H9 (cell line): ENCODE results near the gene RGS3. TPM values are rescaled to one million over a fixed set of nuclear protein-coding genes. Genes with fewer than 3 reads are reported as not detected.

Experiments
- DNase-seq: peaks from one replicate; pipeline ENCODE4 v3.0.0-alpha.2; 2017
- H2AFZ ChIP-seq: one replicate; pipeline ENCODE4 v1.6.1; 2013; ENCODE audit warnings: mild to moderate bottlenecking, low read length, control low read depth, moderate library complexity
- H2AK5ac ChIP-seq: 2 replicates; pipeline ENCODE4 v1.6.1; 2013; ENCODE audit warnings: low read length, control low read depth, mixed read lengths; ENCODE audit not compliant: insufficient read length
- H2BK120ac ChIP-seq: one replicate; pipeline ENCODE4 v1.6.1; 2013; ENCODE audit warnings: low read depth, mild to moderate bottlenecking, low read length, control low read depth, inconsistent platforms; ENCODE audit not compliant: poor library complexity, severe bottlenecking
- H2BK12ac ChIP-seq: 2 replicates; pipeline ENCODE4 v1.6.1; 2013; ENCODE audit warnings: low read length, control low read depth, mixed read lengths, low read depth; ENCODE audit not compliant: insufficient read length
- H2BK15ac ChIP-seq: 2 replicates; pipeline ENCODE4 v1.6.1; 2013; ENCODE audit warnings: low read depth, low read length, control low read depth
- H2BK20ac ChIP-seq: one replicate; pipeline ENCODE4 v1.6.1; 2013; ENCODE audit warnings: low read depth, mild to moderate bottlenecking, low read length, control low read depth, inconsistent platforms; ENCODE audit not compliant: poor library complexity, severe bottlenecking
- H2BK5ac ChIP-seq: 2 replicates; pipeline ENCODE4 v1.6.1; 2013; ENCODE audit warnings: low read length, control low read depth, mixed read lengths; ENCODE audit not compliant: insufficient read length
- H3K14ac ChIP-seq: 2 replicates; pipeline ENCODE4 v1.6.1; 2013; ENCODE audit warnings: low read length, control low read depth; ENCODE audit not compliant: insufficient read depth
- H3K18ac ChIP-seq: 2 replicates; pipeline ENCODE4 v1.6.1; 2013; ENCODE audit warnings: low read depth, mild to moderate bottlenecking, mixed read lengths, low read length, control low read depth; ENCODE audit not compliant: insufficient read length
- H3K23ac ChIP-seq: 2 replicates; pipeline ENCODE4 v1.6.1; 2013; ENCODE audit warnings: low read length, control low read depth, mixed read lengths, low read depth; ENCODE audit not compliant: insufficient read length
- H3K23me2 ChIP-seq: 2 replicates; pipeline ENCODE4 v1.6.1; 2013; ENCODE audit warnings: low read depth, mild to moderate bottlenecking, mixed read lengths, low read length, control low read depth; ENCODE audit not compliant: insufficient read length, poor library complexity, severe bottlenecking
- H3K27ac ChIP-seq: 2 replicates; pipeline ENCODE4 v1.5.1; 2013; ENCODE audit warnings: low read length, control low read depth, mixed read lengths, low read depth; ENCODE audit not compliant: insufficient read length
- H3K27me3 ChIP-seq: 2 replicates; pipeline ENCODE4 v1.6.1; 2013; ENCODE audit warnings: low read length, control low read depth, inconsistent platforms; ENCODE audit not compliant: insufficient read depth
- H3K4ac ChIP-seq: 2 replicates; pipeline ENCODE4 v1.6.1; 2013; ENCODE audit warnings: low read depth, mild to moderate bottlenecking, control low read depth, inconsistent platforms, low read length, moderate library complexity
- H3K4me1 ChIP-seq: 2 replicates; pipeline ENCODE4 v1.6.1; 2013; ENCODE audit warnings: low read length, control low read depth, inconsistent platforms; ENCODE audit not compliant: insufficient read depth
- H3K4me2 ChIP-seq: 2 replicates; pipeline ENCODE4 v1.6.1; 2013; ENCODE audit warnings: low read length, control low read depth, mixed read lengths; ENCODE audit not compliant: insufficient read length, insufficient read depth
- H3K56ac ChIP-seq: 2 replicates; pipeline ENCODE4 v1.6.1; 2013; ENCODE audit warnings: low read depth, mild to moderate bottlenecking, mixed read lengths, low read length, control low read depth; ENCODE audit not compliant: insufficient read length
- H3K79me1 ChIP-seq: 2 replicates; pipeline ENCODE4 v1.6.1; 2013; ENCODE audit warnings: low read depth, mild to moderate bottlenecking, moderate library complexity, low read length, control low read depth, inconsistent platforms; ENCODE audit not compliant: insufficient read depth, poor library complexity, severe bottlenecking
- H3K79me2 ChIP-seq: 2 replicates; pipeline ENCODE4 v1.6.1; 2013; ENCODE audit warnings: low read length, control low read depth, inconsistent platforms; ENCODE audit not compliant: insufficient read depth
- H3K9ac ChIP-seq: 2 replicates; pipeline ENCODE4 v1.6.1; 2013; ENCODE audit warnings: low read length, control low read depth, mixed read lengths; ENCODE audit not compliant: insufficient read length; ENCODE audit errors: extremely low read depth
- H3K9me3 ChIP-seq: one replicate; pipeline ENCODE4 v1.6.1; 2013; ENCODE audit warnings: low read depth, low read length, inconsistent platforms; ENCODE audit not compliant: control insufficient read depth
- H3T11ph ChIP-seq: one replicate; pipeline ENCODE4 v1.6.1; 2013; ENCODE audit warnings: mild to moderate bottlenecking, low read length, control low read depth, inconsistent platforms
- H4K20me1 ChIP-seq: one replicate; pipeline ENCODE4 v1.6.1; 2013; ENCODE audit not compliant: control insufficient read depth, insufficient read length, insufficient read depth
- H4K5ac ChIP-seq: 2 replicates; pipeline ENCODE4 v1.6.1; 2013; ENCODE audit warnings: low read depth, mild to moderate bottlenecking, mixed read lengths, low read length, control low read depth; ENCODE audit not compliant: insufficient read length
- H4K8ac ChIP-seq: replicated peaks from 2 replicates; pipeline ENCODE4 v1.6.1; 2013; ENCODE audit warnings: low read length, control low read depth, mixed read lengths, low read depth; ENCODE audit not compliant: insufficient read length
- H4K91ac ChIP-seq: 2 replicates; pipeline ENCODE4 v1.6.1; 2013; ENCODE audit warnings: low read depth, mild to moderate bottlenecking, moderate library complexity, mixed read lengths, low read length, control low read depth; ENCODE audit not compliant: insufficient read length
- H3K27ac Mint-ChIP-seq, 3 experiments: 2 replicates in 2 of 3; 3 replicates in 1 of 3; pipeline ENCODE4 v1.8.0; 2020 to 2021; ENCODE audit warnings: mixed read lengths in 3 of 3, mild to moderate bottlenecking in 1 of 3, moderate library complexity in 1 of 3
- H3K27me3 Mint-ChIP-seq: 2 replicates; pipeline ENCODE4 v1.8.0; 2021; ENCODE audit warnings: low read depth, mild to moderate bottlenecking, moderate library complexity, mixed read lengths
- H3K36me3 Mint-ChIP-seq, 3 experiments: 2 replicates in 2 of 3; 3 replicates in 1 of 3; pipeline ENCODE4 v1.8.0; 2020 to 2021; ENCODE audit warnings: low read depth in 3 of 3, mixed read lengths in 3 of 3; ENCODE audit not compliant: insufficient read depth in 1 of 3
- H3K4me1 Mint-ChIP-seq, 2 experiments: 2 replicates each; pipeline ENCODE4 v1.8.0; 2020; ENCODE audit warnings: mixed read lengths in 2 of 2
- H3K4me3 Mint-ChIP-seq, 2 experiments: 2 replicates in 1 of 2; 3 replicates in 1 of 2; pipeline ENCODE4 v1.8.0; 2020 to 2021; ENCODE audit warnings: mild to moderate bottlenecking in 2 of 2, mixed read lengths in 2 of 2, moderate library complexity in 1 of 2
- H3K9me3 Mint-ChIP-seq, 2 experiments: 2 replicates in 1 of 2; 3 replicates in 1 of 2; pipeline ENCODE4 v1.8.0; 2020; ENCODE audit warnings: mild to moderate bottlenecking in 2 of 2, mixed read lengths in 2 of 2, moderate library complexity in 1 of 2
- WGBS: extraction: QIAGEN DNeasy Blood & Tissue Kit; methylation state at CpG from one replicate; pipeline ENCODE4 v1.1.7; 2013; ENCODE audit warnings: missing lambda C conversion rate, low lambda C conversion rate, mixed read lengths; ENCODE audit not compliant: insufficient read length; ENCODE audit errors: extremely low coverage; 5-methylcytosine and 5-hydroxymethylcytosine counted together
- total RNA-seq: library from RNA; stranded (reverse); gene quantifications from 2 replicates; pipeline ENCODE4 v1.2.1, GENCODE V29; 2021
- TF ChIP-seq, protein P1 (sequence below): fragments of 200-600 bp; sonication (generic); conservative IDR thresholded peaks from 3 replicates; pipeline ENCODE4 v1.8.0; 2021; ENCODE audit warnings: antibody characterized with exemption, mild to moderate bottlenecking

RGS3 gene
- total RNA-seq, 1 experiment from 2014 or later, result 13.9 TPM

DNA sequence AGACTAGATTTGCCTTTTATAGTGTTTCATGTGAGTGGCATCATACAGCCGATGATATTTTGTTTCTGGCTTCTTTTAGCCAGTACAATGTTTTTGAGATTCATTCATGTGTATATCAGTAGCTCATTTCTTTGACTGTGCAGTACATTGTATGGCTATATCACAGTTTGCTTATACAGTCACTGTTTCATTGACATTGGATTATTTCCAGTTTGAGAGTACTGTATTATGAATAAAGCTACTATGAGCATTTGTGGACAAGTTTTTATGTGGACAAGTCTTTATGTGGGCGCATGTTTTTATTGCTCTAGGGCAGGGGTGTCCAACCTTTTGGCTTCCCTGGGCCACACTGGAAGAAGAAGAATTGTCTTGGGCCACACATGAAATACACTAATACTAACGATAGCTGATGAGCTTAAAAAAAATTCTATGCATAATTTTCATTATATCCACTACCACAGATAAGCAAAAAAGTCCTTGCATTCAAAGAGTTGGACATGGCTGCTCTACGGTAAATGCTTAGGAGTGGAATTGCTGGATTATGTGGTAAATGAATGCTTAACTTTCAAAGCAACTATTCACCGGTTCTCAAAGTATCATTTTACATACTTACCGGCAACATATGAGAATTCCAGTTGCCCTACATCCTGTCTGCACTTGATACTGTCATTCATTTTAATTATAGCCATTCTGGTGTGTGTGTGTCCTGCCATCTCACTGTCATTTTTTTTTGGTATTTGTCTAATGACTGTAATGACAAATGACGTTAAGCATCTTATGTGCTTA lies 177.8 kb downstream of the RGS3 start:
- Histone ChIP-seq H3K14ac (no peak overlapping the region), H2BK120ac (no peak overlapping the region), H3K9ac (no peak overlapping the region), H4K91ac (no peak overlapping the region), H2BK5ac (no peak overlapping the region), H3K27ac (no peak overlapping the region), H4K20me1 (no peaks in the 10 kb centered on the region), H3K23me2 (no peaks in the 10 kb centered on the region), H3K23ac (no peak overlapping the region), H2AFZ (no peak overlapping the region), H2BK15ac (no peak overlapping the region), H3K4me2 (no peak overlapping the region), H3K18ac (no peak overlapping the region), H3K9me3 (no peaks in the 10 kb centered on the region), H3K79me1 (no peaks in the 10 kb centered on the region), H3K56ac (no peak overlapping the region), H4K5ac (no peak overlapping the region), H3K4ac (no peak overlapping the region), H3K79me2 (no peaks in the 10 kb centered on the region), H3T11ph (no peak overlapping the region), H2AK5ac (no peak overlapping the region), H3K27me3 (no peaks in the 10 kb centered on the region; the same call in 1 of the 2 replicates), H3K4me1 (no peaks in the 10 kb centered on the region), H2BK20ac (no peak overlapping the region), H4K8ac (no peak overlapping the region), H2BK12ac (no peak overlapping the region)
- no peak overlapping the region for H3K4me3 Mint-ChIP-seq
- H3K27ac Mint-ChIP-seq, result no peak overlapping the region
- TF ChIP-seq, protein P1, sequence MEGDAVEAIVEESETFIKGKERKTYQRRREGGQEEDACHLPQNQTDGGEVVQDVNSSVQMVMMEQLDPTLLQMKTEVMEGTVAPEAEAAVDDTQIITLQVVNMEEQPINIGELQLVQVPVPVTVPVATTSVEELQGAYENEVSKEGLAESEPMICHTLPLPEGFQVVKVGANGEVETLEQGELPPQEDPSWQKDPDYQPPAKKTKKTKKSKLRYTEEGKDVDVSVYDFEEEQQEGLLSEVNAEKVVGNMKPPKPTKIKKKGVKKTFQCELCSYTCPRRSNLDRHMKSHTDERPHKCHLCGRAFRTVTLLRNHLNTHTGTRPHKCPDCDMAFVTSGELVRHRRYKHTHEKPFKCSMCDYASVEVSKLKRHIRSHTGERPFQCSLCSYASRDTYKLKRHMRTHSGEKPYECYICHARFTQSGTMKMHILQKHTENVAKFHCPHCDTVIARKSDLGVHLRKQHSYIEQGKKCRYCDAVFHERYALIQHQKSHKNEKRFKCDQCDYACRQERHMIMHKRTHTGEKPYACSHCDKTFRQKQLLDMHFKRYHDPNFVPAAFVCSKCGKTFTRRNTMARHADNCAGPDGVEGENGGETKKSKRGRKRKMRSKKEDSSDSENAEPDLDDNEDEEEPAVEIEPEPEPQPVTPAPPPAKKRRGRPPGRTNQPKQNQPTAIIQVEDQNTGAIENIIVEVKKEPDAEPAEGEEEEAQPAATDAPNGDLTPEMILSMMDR, result no peak
- no peaks in the 10 kb centered on the region for H3K9me3 Mint-ChIP-seq
- peaks cover 39% of the 10 kb centered on the region for H3K27me3 Mint-ChIP-seq
- peaks cover 0 to 11% of the 10 kb centered on the region in 2 experiments; a peak in 3 of 4 replicates for H3K4me1 Mint-ChIP-seq
- H3K36me3 Mint-ChIP-seq, result no peaks in the 10 kb centered on the region
- no peak for DNase-seq
- WGBS, result no CpG with 5 or more reads among the region's 7 CpGs
